ENCODE measurements around the gene PDE8B. TPM values are rescaled to one million over a fixed set of nuclear protein-coding genes. Genes with fewer than 3 reads are reported as not detected.
A peak's percentile ranks its signal among the peaks of the same experiment; 100 is the strongest.

PDE8B gene
- polyA plus RNA-seq, 1 of the 3 experiments (the other 2 are of a cell fraction), result not detected

DNA sequence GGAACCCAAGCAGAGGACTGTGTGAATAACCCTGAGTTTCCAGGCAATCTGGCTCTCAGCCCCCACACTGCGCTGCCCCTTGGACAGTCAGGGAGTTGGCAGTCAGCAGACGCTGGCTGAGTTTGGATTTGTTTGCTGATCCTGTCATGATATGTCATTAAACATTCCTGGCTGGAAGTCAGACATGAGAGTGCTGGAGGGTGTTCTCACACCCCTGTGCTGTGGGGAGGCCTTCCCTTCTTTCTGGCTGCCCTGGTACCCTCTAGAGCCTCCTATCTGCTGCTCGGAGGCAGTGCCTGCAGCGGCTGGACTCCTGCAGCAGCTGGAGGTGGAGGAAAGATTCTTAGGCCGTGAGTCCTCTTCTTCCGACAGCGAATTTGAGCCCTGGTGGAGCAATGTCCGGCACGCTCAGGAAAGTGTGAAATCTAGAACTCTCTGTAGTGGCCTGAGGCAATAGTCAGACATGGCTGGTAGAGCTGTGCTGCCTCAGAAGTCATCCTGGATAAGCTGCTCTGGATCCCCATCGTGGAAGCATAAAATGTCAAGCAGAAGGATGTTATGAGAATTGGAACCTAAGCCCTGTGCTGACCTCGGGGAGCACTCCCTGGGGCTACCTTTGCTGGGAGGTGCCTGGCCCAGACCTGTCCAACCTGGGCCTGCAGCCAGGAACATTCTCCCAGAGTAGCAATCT lies 72.0 kb downstream of the PDE8B start:
- no peaks in the 10 kb centered on the region for H3F3A ChIP-seq (replicated peaks; ENCODE audit: insufficient read depth)
- H3K36me3 ChIP-seq (replicated peaks in 1 of 2; ENCODE audit: control insufficient read depth in 1 of 2, insufficient read depth in 2 of 2, low read length in 1 of 2), result no peaks in the 10 kb centered on the region
- H3K79me2 ChIP-seq (ENCODE audit: insufficient read depth), result no peaks in the 10 kb centered on the region
- H3K4me3 ChIP-seq (ENCODE audit: low read depth in 2 of 2, low read length in 1 of 2), result no peak overlapping the region
- TF ChIP-seq SMC3 (IDR thresholded peaks at IDR 0.05; ENCODE audit: low read depth, low read length) (no peak), IRF3 (IDR thresholded peaks at IDR 0.05; ENCODE audit: low read depth, low read length) (no peak), NRF1 (IDR thresholded peaks at IDR 0.05; ENCODE audit: low read depth, low read length) (no peak), TCF12 (IDR thresholded peaks at IDR 0.05) (no peak), NFIC (IDR thresholded peaks at IDR 0.05; ENCODE audit: borderline replicate concordance) (no peak), SIN3A (IDR thresholded peaks at IDR 0.05; ENCODE audit: borderline replicate concordance, low read depth, low read length) (no peak), FOSL2 (IDR thresholded peaks at IDR 0.05; ENCODE audit: borderline replicate concordance, low read depth) (no peak), TAF1 (IDR thresholded peaks at IDR 0.05; ENCODE audit: borderline replicate concordance, low read depth, low read length) (no peak), FOXJ3 (CRISPR knock-in tag; IDR thresholded peaks at IDR 0.05) (no peak), REST (IDR thresholded peaks at IDR 0.05; ENCODE audit: low read depth, low read length) (no peak), PBX3 (IDR thresholded peaks at IDR 0.05) (no peak), EZH2phosphoT487 (IDR thresholded peaks at IDR 0.05; ENCODE audit: borderline replicate concordance, low read depth) (no peak)
- TF ChIP-seq, protein P1, sequence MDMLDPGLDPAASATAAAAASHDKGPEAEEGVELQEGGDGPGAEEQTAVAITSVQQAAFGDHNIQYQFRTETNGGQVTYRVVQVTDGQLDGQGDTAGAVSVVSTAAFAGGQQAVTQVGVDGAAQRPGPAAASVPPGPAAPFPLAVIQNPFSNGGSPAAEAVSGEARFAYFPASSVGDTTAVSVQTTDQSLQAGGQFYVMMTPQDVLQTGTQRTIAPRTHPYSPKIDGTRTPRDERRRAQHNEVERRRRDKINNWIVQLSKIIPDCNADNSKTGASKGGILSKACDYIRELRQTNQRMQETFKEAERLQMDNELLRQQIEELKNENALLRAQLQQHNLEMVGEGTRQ (IDR thresholded peaks at IDR 0.05; ENCODE audit: borderline replicate concordance, low read depth, low read length), result no peak
- TF ChIP-seq, protein P2, sequence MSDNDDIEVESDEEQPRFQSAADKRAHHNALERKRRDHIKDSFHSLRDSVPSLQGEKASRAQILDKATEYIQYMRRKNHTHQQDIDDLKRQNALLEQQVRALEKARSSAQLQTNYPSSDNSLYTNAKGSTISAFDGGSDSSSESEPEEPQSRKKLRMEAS (IDR thresholded peaks at IDR 0.05; ENCODE audit: low read depth), result no peak
- peaks cover 0 to 9% of the 10 kb centered on the region in 2 experiments; a peak in 1 of 4 replicates for H3K4me1 ChIP-seq (ENCODE audit: control insufficient read depth in 1 of 2, insufficient read depth in 2 of 2, low read depth in 1 of 2, low read length in 1 of 2)
- no peak overlapping the region for H3K4me2 ChIP-seq
- POLR2A ChIA-PET, result no interaction called here
- 62% methylated on average over 9 of the region's 11 CpGs for WGBS (ENCODE audit: low lambda C conversion rate)
- H4K20me1 ChIP-seq (ENCODE audit: insufficient read depth), result no peaks in the 10 kb centered on the region
- peak; percentile 29 for DNase-seq
- CTCF ChIA-PET, result no interaction called here
- no peak overlapping the region for H3K27ac ChIP-seq (ENCODE audit: low read depth in 2 of 2, low read length in 1 of 2)
- no peaks in the 10 kb centered on the region for H3K9me2 ChIP-seq
- H2AFZ ChIP-seq (ENCODE audit: low read depth), result no peak overlapping the region
- no peak overlapping the region for H3K9ac ChIP-seq
- H3K9me3 ChIP-seq, result no peaks in the 10 kb centered on the region
- H3K27me3 ChIP-seq (ENCODE audit: insufficient read depth), result no peaks in the 10 kb centered on the region

All from SK-N-SH (cell line).